RWPE1 (cell line): Measurements from ENCODE around the gene BCL2L1.

Experiments
- CTCF ChIA-PET: fragments of 350-600 bp; sonication (Branson Sonifier 250); formaldehyde crosslinking; extraction: SDS; loops from one replicate; lab custom pipeline; 2021; lab: Yijun Ruan, JAX
- POLR2A ChIA-PET: fragments of 400-600 bp; formaldehyde crosslinking; extraction: SDS; loops from one replicate; lab custom pipeline; 2020; ENCODE audit warnings: antibody characterized with exemption; ENCODE audit not compliant: low non-redundant PET; lab: Yijun Ruan, JAX
- DNase-seq: peaks from one replicate; pipeline ENCODE4 v3.0.0; 2012; ENCODE audit warnings: low spot score
- H3K27ac ChIP-seq: fragments of 450-650 bp; 2 replicates; pipeline ENCODE4 v1.5.1; 2017
- TF ChIP-seq, protein P1 (sequence below): fragments of 450-650 bp; conservative IDR thresholded peaks from 2 replicates; pipeline ENCODE4 v1.5.1; 2017; ENCODE audit warnings: low read depth, mild to moderate bottlenecking

Gene BCL2L1

DNA sequence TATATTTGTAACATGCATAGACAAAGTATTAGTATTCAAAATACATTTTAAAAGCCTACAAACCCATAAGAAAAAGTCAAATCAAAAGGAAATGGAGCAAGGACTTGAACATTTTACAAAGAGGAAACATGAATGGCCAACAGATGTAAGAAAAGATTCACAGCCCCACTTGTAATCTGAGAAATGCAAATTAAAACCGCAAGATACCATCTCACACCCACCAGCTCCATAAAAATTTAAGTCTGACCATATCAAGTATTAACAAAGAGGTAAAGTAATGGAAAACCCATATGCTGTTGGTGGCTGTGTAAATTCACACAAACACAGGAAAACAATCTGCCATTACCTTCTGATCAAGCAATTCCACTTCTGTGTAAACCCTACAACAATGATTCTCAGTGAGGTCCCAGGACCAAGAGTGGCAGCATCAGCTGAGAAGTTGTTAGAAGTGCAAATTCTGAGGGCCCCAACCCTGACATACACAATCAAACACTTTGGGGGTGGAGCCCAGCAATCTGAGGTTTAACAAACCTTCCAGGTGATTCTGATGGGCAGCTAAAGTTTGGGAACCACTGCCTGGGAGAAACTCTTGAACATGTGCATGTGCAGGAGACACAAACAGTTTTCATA, 30.9 kb downstream of the BCL2L1 start:
- ChIA-PET CTCF (interaction anchor here (0.6 to 1.2 kb wide), 6 partner anchors 12 to 140 kb away, joined by 3 to 6 read pairs (median 4); no protein-coding TSS in a partner anchor), POLR2A (no interaction called here)
- no peak for DNase-seq
- H3K27ac ChIP-seq: peak overlapping the region; percentile 42; the same call in 1 of the 2 replicates
- TF ChIP-seq, protein P1, sequence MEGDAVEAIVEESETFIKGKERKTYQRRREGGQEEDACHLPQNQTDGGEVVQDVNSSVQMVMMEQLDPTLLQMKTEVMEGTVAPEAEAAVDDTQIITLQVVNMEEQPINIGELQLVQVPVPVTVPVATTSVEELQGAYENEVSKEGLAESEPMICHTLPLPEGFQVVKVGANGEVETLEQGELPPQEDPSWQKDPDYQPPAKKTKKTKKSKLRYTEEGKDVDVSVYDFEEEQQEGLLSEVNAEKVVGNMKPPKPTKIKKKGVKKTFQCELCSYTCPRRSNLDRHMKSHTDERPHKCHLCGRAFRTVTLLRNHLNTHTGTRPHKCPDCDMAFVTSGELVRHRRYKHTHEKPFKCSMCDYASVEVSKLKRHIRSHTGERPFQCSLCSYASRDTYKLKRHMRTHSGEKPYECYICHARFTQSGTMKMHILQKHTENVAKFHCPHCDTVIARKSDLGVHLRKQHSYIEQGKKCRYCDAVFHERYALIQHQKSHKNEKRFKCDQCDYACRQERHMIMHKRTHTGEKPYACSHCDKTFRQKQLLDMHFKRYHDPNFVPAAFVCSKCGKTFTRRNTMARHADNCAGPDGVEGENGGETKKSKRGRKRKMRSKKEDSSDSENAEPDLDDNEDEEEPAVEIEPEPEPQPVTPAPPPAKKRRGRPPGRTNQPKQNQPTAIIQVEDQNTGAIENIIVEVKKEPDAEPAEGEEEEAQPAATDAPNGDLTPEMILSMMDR: no peak

DNA sequence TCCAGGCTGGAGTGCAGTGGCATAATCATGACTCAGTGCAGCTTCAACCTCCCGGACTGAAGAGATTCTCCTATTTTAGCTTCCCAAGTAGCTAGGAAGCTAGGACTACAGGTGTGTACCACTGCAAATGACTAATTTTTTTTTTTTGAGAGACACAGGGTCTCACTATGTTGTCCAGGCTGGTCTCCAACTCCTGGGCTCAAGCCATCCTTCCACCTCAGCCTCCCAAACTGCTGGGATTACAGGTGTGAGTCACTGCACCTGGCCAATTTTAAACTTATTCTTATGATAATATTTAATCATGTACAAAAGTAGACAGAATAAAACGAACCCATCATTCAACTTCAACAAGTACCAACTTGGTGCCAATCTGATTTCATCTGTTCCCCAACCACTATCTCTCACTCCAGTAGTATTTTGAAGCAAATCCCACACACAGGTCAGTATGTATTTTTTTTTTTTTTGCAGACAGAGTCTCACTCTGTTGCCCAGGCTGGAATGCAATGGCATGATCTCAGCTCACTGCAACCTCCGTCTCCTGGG, 32.5 kb downstream of the BCL2L1 start:
- ChIA-PET POLR2A (no interaction called here), CTCF (interaction anchor here (0.6 to 0.7 kb wide), 2 partner anchors 33 to 58 kb away, joined by 3 to 4 read pairs; no protein-coding TSS in a partner anchor)
- TF ChIP-seq, protein P1: no peak
- DNase-seq: no peak
- peak overlapping the region; percentile 49 for H3K27ac ChIP-seq

DNA sequence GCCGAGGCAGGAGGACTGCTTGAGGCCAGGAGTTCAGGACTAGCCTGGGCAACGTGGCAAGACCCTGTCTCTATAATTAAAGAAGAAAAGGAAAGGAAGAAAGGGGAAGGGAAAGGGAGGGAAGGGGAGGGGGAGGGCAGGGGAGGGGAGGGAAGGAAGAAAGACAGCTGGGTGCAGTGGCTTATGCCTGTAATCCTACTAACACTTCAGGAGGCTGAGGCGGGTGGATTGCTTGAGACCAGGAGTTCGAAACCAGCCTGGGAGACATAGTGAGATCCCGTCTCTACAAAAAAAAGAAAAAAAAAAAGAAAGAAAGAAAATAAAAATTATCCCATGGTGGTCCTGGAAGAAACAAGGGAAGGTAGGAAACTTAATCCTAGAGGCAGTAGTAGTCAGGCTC, 33.5 kb downstream of the BCL2L1 start:
- H3K27ac ChIP-seq: no peak overlapping the region
- POLR2A ChIA-PET: no interaction called here
- CTCF ChIA-PET: interaction anchor here (0.7 kb wide), 1 partner anchor 10 kb away, joined by 3 read pairs; no protein-coding TSS in a partner anchor
- TF ChIP-seq, protein P1: no peak
- no peak for DNase-seq

DNA sequence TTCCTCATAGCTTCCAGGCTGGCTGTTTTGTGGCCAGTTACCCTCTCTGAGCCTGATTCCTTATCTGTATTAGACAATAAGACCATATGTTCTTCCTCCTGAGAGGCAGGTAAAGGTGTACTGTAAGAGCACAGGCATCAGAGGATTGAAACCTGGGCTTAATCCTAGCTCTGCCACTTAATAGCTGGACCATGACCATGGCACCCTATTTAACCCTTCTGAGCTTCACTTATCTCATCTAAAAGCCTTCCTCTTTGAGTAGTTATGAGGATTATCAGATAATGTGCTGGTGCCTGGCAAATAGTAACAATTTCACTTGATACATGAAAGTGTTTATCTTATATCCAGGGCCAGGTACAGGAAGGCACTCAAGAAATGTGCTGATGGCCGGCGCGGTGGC, 34.9 kb downstream of the BCL2L1 start:
- POLR2A ChIA-PET: no interaction called here
- DNase-seq: no peak
- TF ChIP-seq, protein P1: no peak
- CTCF ChIA-PET: interaction anchor here (0.8 to 1.0 kb wide), 2 partner anchors 11 to 36 kb away, joined by 3 read pairs; no protein-coding TSS in a partner anchor
- H3K27ac ChIP-seq: 0 out of 2 replicates have a peak overlapping the region, but pooled peaks have one; percentile 14

DNA sequence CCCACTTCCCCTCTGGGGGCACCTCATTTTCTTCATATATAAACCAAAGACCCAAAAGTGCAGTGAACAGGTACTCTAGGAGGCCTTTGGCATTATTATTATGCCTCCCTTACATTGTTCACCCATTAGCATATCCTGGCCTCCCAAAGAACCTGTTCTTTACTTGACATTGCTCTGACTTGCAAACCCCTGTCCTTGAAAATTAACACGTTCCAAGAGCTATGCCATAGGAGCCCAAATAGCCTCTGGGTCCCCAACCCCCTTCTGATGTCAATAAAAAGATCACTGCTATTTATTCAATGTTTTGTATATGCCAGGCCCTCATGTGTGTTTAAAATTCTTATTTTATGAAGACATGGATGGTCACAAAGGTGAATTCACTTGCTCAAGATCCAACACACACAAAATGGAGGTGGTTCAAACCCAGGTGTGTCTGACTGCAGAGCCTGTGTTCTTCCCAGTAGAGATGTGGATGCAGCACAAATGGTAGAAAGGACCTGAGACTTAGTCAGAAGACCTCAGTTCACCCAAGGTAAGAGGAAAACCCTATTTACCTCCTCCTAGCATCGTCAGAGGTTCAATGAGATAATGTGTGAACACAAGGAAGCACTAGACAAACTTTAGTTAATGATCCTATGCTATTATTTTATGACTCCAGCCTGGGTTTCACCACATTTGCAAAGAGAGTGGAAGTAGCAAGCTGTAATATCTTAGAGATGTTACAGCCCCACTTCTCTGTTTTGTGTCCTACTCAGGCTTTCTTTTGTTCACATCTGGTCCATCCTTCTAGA, 36.6 kb downstream of the BCL2L1 start:
- CTCF ChIA-PET: interaction anchor here (1.0 to 2.8 kb wide), 3 partner anchors 22 to 52 kb away, joined by 3 to 12 read pairs (median 4); no protein-coding TSS in a partner anchor
- TF ChIP-seq, protein P1: no peak
- POLR2A ChIA-PET: no interaction called here
- DNase-seq: no peak
- H3K27ac ChIP-seq: no peak overlapping the region
